H1 (cell line): Measurements from ENCODE around the gene EPB41L1. TPM values are rescaled to one million over a fixed set of nuclear protein-coding genes. Genes with fewer than 3 reads are reported as not detected.

Source experiments
- CTCF ChIA-PET: fragments of 300-600 bp; sonication (Branson Sonifier 250); formaldehyde crosslinking; loops from one replicate; lab custom pipeline; 2021; ENCODE audit not compliant: partially characterized antibody; lab: Charles Lee
- POLR2A ChIA-PET: fragments of 300-600 bp; sonication (Branson Sonifier 250); formaldehyde crosslinking; loops from one replicate; lab custom pipeline; 2021; ENCODE audit warnings: inconsistent platforms; ENCODE audit not compliant: partially characterized antibody; lab: Charles Lee
- DNase-seq, 2 experiments: peaks; one replicate each; pipeline versions ENCODE4 v3.0.0 to v3.0.0-alpha.2; 2010 to 2022; ENCODE audit warnings: low spot score in 2 of 2, low read depth in 1 of 2, mixed read lengths in 1 of 2
- FAIRE-seq: peaks from 2 replicates; lab custom pipeline; 2011; peaks lifted over from hg19 to GRCh38; lab: Jason Lieb, UNC
- H2AFZ ChIP-seq: 2 replicates; pipeline ENCODE4 v1.8.1; 2012; ENCODE audit warnings: low read length, inconsistent platforms
- H2AK5ac ChIP-seq: 2 replicates; pipeline ENCODE4 v1.6.1; 2013; ENCODE audit warnings: low read depth, low read length
- H2BK120ac ChIP-seq: replicated peaks from 2 replicates; pipeline ENCODE3; 2013; ENCODE audit warnings: low read depth, low read length, inconsistent platforms
- H2BK12ac ChIP-seq: 2 replicates; pipeline ENCODE4 v1.6.1; 2013; ENCODE audit warnings: low read depth, low read length
- H2BK15ac ChIP-seq: 2 replicates; pipeline ENCODE4 v1.6.1; 2013; ENCODE audit warnings: low read length
- H2BK20ac ChIP-seq: 2 replicates; pipeline ENCODE4 v1.6.1; 2013; ENCODE audit warnings: low read length
- H2BK5ac ChIP-seq: 2 replicates; pipeline ENCODE4 v1.6.1; 2013; ENCODE audit warnings: low read depth, low read length
- H3K14ac ChIP-seq: 2 replicates; pipeline ENCODE4 v1.6.1; 2013; ENCODE audit warnings: inconsistent platforms; ENCODE audit not compliant: insufficient read length
- H3K18ac ChIP-seq: 2 replicates; pipeline ENCODE4 v1.6.1; 2013; ENCODE audit warnings: low read length; ENCODE audit errors: extremely low read depth
- H3K23ac ChIP-seq: 2 replicates; pipeline ENCODE4 v1.6.1; 2013; ENCODE audit warnings: inconsistent platforms; ENCODE audit not compliant: insufficient read length
- H3K23me2 ChIP-seq: 2 replicates; pipeline ENCODE4 v1.6.1; 2013; ENCODE audit warnings: low read depth, low read length
- H3K27ac ChIP-seq: 2 replicates; pipeline ENCODE4 v1.6.1; 2011; ENCODE audit warnings: low read depth, low read length, inconsistent platforms
- H3K27me3 ChIP-seq, 4 experiments: replicated peaks in 1 of 4; 1 replicate in 1 of 4; 2 replicates in 3 of 4; pipeline versions ENCODE4 v1.6.1 to v1.8.1; 2011 to 2013; ENCODE audit warnings: low read length in 3 of 4, mild to moderate bottlenecking in 3 of 4, inconsistent platforms in 2 of 4, mixed read lengths in 2 of 4, moderate library complexity in 1 of 4; ENCODE audit not compliant: control insufficient read depth in 3 of 4, insufficient read depth in 3 of 4; ENCODE audit errors: extremely low read depth in 1 of 4
- H3K36me3 ChIP-seq, 4 experiments: 2 replicates each; pipeline versions ENCODE4 v1.6.1 to v1.8.1; 2011 to 2013; ENCODE audit warnings: mild to moderate bottlenecking in 4 of 4, low read length in 3 of 4, moderate library complexity in 2 of 4, control low read depth in 1 of 4, inconsistent platforms in 1 of 4; ENCODE audit not compliant: insufficient read depth in 4 of 4, control insufficient read depth in 2 of 4
- H3K4ac ChIP-seq: replicated peaks from 2 replicates; pipeline ENCODE3; 2013; ENCODE audit warnings: low read length, low read depth, mixed read lengths, inconsistent platforms; ENCODE audit not compliant: insufficient read length
- H3K4me1 ChIP-seq, 4 experiments: replicated peaks in 1 of 4; 1 replicate in 1 of 4; 2 replicates in 3 of 4; pipeline versions ENCODE4 v1.6.1 to v1.8.1; 2011 to 2013; ENCODE audit warnings: low read length in 3 of 4, inconsistent platforms in 2 of 4, mixed read lengths in 1 of 4; ENCODE audit not compliant: insufficient read depth in 4 of 4, control insufficient read depth in 3 of 4
- H3K4me2 ChIP-seq, 2 experiments: 2 replicates each; pipeline versions ENCODE4 v1.6.1 to v1.8.1; 2011 to 2013; ENCODE audit warnings: low read depth in 2 of 2, low read length in 2 of 2, control low read depth in 1 of 2, inconsistent platforms in 1 of 2, mild to moderate bottlenecking in 1 of 2; ENCODE audit not compliant: insufficient read depth in 1 of 2
- H3K4me3 ChIP-seq, 4 experiments: fragments of 200-600, 300-600 bp in 1 of 4; sonication (generic), shearing (Covaris generic), sonication (Bioruptor Twin) in 1 of 4; 2 replicates each; pipeline versions ENCODE4 v1.5.1 to v1.8.1; 2011 to 2016; ENCODE audit warnings: low read length in 4 of 4, low read depth in 3 of 4, control low read depth in 2 of 4, inconsistent platforms in 2 of 4, mild to moderate bottlenecking in 2 of 4, mixed read lengths in 1 of 4, moderate library complexity in 1 of 4; ENCODE audit not compliant: insufficient read depth in 2 of 4; ENCODE audit errors: extremely low read depth in 1 of 4
- H3K56ac ChIP-seq: replicated peaks from 2 replicates; pipeline ENCODE3; 2013; ENCODE audit warnings: low read depth, mild to moderate bottlenecking, mixed read lengths, low read length, inconsistent platforms; ENCODE audit not compliant: insufficient read length
- H3K79me1 ChIP-seq: 2 replicates; pipeline ENCODE4 v1.6.1; 2013; ENCODE audit warnings: low read depth, low read length, control low read depth
- H3K79me2 ChIP-seq, 2 experiments: 2 replicates each; pipeline versions ENCODE4 v1.6.1 to v1.8.1; 2012 to 2013; ENCODE audit warnings: low read length in 2 of 2, mild to moderate bottlenecking in 2 of 2, inconsistent platforms in 1 of 2; ENCODE audit not compliant: insufficient read depth in 2 of 2, control insufficient read depth in 1 of 2
- H3K9ac ChIP-seq, 4 experiments: replicated peaks in 1 of 4; 1 replicate in 1 of 4; 2 replicates in 3 of 4; pipeline versions ENCODE4 v1.6.1 to v1.8.1; 2011 to 2013; ENCODE audit warnings: low read depth in 3 of 4, low read length in 3 of 4, control low read depth in 2 of 4, mild to moderate bottlenecking in 2 of 4, moderate library complexity in 2 of 4, inconsistent platforms in 1 of 4; ENCODE audit errors: extremely low read depth in 1 of 4
- H3K9me3 ChIP-seq, 2 experiments: 2 replicates each; pipeline versions ENCODE4 v1.6.1 to v1.8.1; 2012 to 2013; ENCODE audit warnings: mild to moderate bottlenecking in 2 of 2, moderate library complexity in 2 of 2, control low read depth in 1 of 2, inconsistent platforms in 1 of 2, low read depth in 1 of 2, low read length in 1 of 2, mixed read lengths in 1 of 2; ENCODE audit not compliant: insufficient read depth in 2 of 2
- H4K20me1 ChIP-seq, 2 experiments: replicated peaks in 1 of 2; 2 replicates each; pipeline versions ENCODE3 to v1.8.1; 2011 to 2013; ENCODE audit warnings: inconsistent platforms in 2 of 2, low read length in 2 of 2, mild to moderate bottlenecking in 1 of 2; ENCODE audit not compliant: insufficient read depth in 2 of 2, control insufficient read depth in 1 of 2
- H4K5ac ChIP-seq: 2 replicates; pipeline ENCODE4 v1.6.1; 2013; ENCODE audit warnings: low read length, low read depth, mixed read lengths, inconsistent platforms; ENCODE audit not compliant: insufficient read length
- H4K8ac ChIP-seq: 2 replicates; pipeline ENCODE4 v1.8.0; 2013; ENCODE audit warnings: mild to moderate bottlenecking, moderate library complexity, low read length, inconsistent platforms; ENCODE audit not compliant: insufficient read depth; ENCODE audit errors: extremely low read depth
- H4K91ac ChIP-seq: replicated peaks from 2 replicates; pipeline ENCODE3; 2013; ENCODE audit warnings: low read length, mixed read lengths, inconsistent platforms; ENCODE audit not compliant: insufficient read length
- ATF3 ChIP-seq: IDR thresholded peaks from 2 replicates; pipeline ENCODE4 v1.6.1; 2011; ENCODE audit warnings: low read depth, mild to moderate bottlenecking, low read length; ENCODE audit not compliant: insufficient read depth
- KDM1A ChIP-seq: fragments of 200-600, 300-600 bp; sonication (generic); IDR thresholded peaks from 2 replicates; pipeline ENCODE4 v1.7.1; 2016; ENCODE audit warnings: mild to moderate bottlenecking, low read length, borderline replicate concordance
- RXRA ChIP-seq: IDR thresholded peaks from 2 replicates; pipeline ENCODE4 v1.6.1; 2011; ENCODE audit warnings: low read depth, mild to moderate bottlenecking, low read length, moderate library complexity; ENCODE audit not compliant: insufficient read depth
- SP1 ChIP-seq: IDR thresholded peaks from 2 replicates; pipeline ENCODE4 v1.6.1; 2011; ENCODE audit warnings: low read depth, low read length
- WGBS, 2 experiments: shearing (Covaris generic) in 1 of 2; methylation state at CpG; one replicate each; pipeline versions ENCODE4 v1.1.6 to v1.1.7; 2013 to 2015; ENCODE audit warnings: low lambda C conversion rate in 2 of 2, mixed read lengths in 2 of 2, inconsistent platforms in 1 of 2, low coverage in 1 of 2, missing lambda C conversion rate in 1 of 2; ENCODE audit not compliant: insufficient replicate concordance in 2 of 2, insufficient coverage in 1 of 2, insufficient read length in 1 of 2; ENCODE audit errors: extremely low coverage in 1 of 2, missing lambda C conversion rate in 1 of 2; 5-methylcytosine and 5-hydroxymethylcytosine counted together
- polyA plus RNA-seq, 7 experiments: library from polyadenylated mRNA; depleted of rRNA in 3 of 7; stranded (reverse) in 5 of 7; unstranded in 2 of 7; fragments of >200 nt in 5 of 7; fragments of 200-250 nt in 2 of 7; gene quantifications; 1 replicate in 5 of 7; 2 replicates in 1 of 7; 4 replicates in 1 of 7; pipeline versions ENCODE4 v1.2.1 to v1.2.3, GENCODE V29; 2011 to 2013; ENCODE audit warnings: missing spikeins in 2 of 7, mixed read lengths in 2 of 7
- total RNA-seq: library from RNA; stranded (reverse); fragmentation: NEBNext Ultra II Directional; extraction: Animal tissue kit (Norgen Biotek cat#: 25700); gene quantifications from 2 replicates; pipeline ENCODE4 v1.2.1, GENCODE V29; 2021

Gene EPB41L1
- total and polyA plus RNA-seq, 2 of the 8 experiments (the other 6 are each of a cell fraction or from before 2014, with no cell fraction given): 14.8 to 36.0 TPM

GRCh38 chr20:36234771-36235320 lies 80.3 kb downstream of the EPB41L1 start:
- Histone ChIP-seq H4K91ac (no peak overlapping the region), H2AFZ (no peak overlapping the region), H3K56ac (no peak overlapping the region), H3K23me2 (peaks cover 10% of the 10 kb centered on the region), H3K4ac (no peak overlapping the region), H3K79me1 (0 out of 2 replicates have a peak, but pooled peaks cover 2% of the 10 kb centered on the region), H3K36me3 (peaks cover 0 to 6% (median 1%) of the 10 kb centered on the region in 4 experiments; a peak in 3 of 8 replicates), H3K9ac (no peak overlapping the region), H3K18ac (no peak overlapping the region), H3K4me3 (no peak overlapping the region), H2BK5ac (no peak overlapping the region), H3K14ac (no peak overlapping the region), H4K20me1 (peaks cover 0 to 2% of the 10 kb centered on the region in 2 experiments), H2BK20ac (no peak overlapping the region), H3K9me3 (no peaks in the 10 kb centered on the region), H3K79me2 (peaks cover 17 to 30% of the 10 kb centered on the region in 2 experiments), H2BK12ac (no peak overlapping the region), H2BK15ac (no peak overlapping the region), H3K27ac (no peak overlapping the region), H3K23ac (no peak overlapping the region), H3K4me2 (no peak overlapping the region; a peak in 1 of 4 replicates), H2AK5ac (no peak overlapping the region), H3K4me1 (peaks cover 0 to 7% (median 5%) of the 10 kb centered on the region in 4 experiments; a peak in 6 of 7 replicates), H3K27me3 (no peaks in the 10 kb centered on the region), H2BK120ac (no peak overlapping the region), H4K5ac (no peak overlapping the region), H4K8ac (no peak overlapping the region)
- WGBS, 2 experiments: 92% methylated on average over 4 of the region's 4 CpGs; no CpG with 5 or more reads in 1 of the 2 experiments
- no peak for FAIRE-seq
- DNase-seq: no peak
- ChIA-PET POLR2A (interaction anchor here (1.0 to 2.9 kb wide), 3 partner anchors 9 to 17 kb away, joined by 3 to 10 read pairs (median 5); no protein-coding TSS in a partner anchor), CTCF (interaction anchor here (0.7 to 4.2 kb wide), 7 partner anchors 10 to 165 kb away, joined by 3 to 21 read pairs (median 4); no protein-coding TSS in a partner anchor)
- no peak for TF ChIP-seq ATF3
- TF ChIP-seq SP1: no peak
- TF ChIP-seq RXRA: no peak
- no peak for TF ChIP-seq KDM1A
